Stimulated activated CD4-positive, alpha-beta T cell treated with anti-CD3 and anti-CD28 coated beads, Interleukin-12 subunit alpha, Interleukin-12 subunit beta, amount 100 ng/mL, for 24 hours (primary cell): ENCODE measurements around the gene ARHGAP45.

Experiments used
- DNase-seq, 2 experiments: peaks; one replicate each; pipeline ENCODE4 v3.0.0-alpha.2; 2020; ENCODE audit warnings: low read depth in 2 of 2

Gene ARHGAP45

GRCh38 chr19:1038978-1039645 is 27.9 kb upstream of the ARHGAP45 start:
- no peak for DNase-seq

DNA sequence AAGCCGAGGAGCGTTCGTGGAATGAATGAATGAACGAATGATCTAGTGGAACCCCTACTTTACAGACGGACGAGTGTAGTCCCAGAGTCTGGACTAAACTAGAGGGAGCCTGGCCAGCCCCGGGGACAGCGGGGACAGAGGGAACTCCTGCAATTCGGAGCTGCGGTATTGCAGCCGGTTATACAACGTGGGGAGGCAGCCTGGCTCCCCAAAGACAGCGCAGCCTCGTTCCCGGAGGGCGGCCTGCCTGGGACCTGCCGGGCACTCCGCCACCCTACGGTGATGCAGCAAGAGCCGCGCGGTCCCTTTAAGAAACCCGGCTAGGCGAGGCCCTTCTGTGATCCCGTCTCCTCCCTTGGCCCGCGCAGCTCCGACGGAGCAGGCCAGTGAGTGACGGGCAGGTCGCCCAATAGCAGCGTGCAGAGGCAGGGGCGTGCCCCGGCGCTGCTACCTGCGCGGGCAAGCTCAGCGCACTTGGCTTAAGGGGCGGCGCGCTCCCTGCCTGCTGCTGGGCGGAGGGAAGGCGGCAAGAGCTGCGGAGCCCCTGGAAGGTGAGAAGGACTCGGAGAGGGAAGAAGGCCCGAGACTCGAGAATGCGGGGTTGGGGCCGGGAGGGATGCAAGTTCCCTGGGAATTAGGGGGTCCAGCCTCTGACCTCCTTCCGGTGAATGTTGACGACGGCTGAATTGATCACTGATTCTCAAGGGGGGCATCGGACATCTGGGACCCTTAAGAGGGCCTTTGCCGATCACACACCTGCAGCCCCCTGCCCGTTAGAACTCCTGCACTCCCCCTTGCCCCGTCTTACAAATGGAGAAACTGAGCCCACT is 27.1 kb upstream of the ARHGAP45 start, which contains the start of gene ABCA7:
Gene ABCA7 (plus strand): TSS at position 462 of the 830 bp plus-strand sequence. CDS start 1,255 bp downstream, outside the sequence.
- peak; percentile 98 to 100 for DNase-seq

GRCh38 chr19:1040476-1041271 is 26.3 kb upstream of the ARHGAP45 start:
- peak; percentile 79 to 89 for DNase-seq

DNA sequence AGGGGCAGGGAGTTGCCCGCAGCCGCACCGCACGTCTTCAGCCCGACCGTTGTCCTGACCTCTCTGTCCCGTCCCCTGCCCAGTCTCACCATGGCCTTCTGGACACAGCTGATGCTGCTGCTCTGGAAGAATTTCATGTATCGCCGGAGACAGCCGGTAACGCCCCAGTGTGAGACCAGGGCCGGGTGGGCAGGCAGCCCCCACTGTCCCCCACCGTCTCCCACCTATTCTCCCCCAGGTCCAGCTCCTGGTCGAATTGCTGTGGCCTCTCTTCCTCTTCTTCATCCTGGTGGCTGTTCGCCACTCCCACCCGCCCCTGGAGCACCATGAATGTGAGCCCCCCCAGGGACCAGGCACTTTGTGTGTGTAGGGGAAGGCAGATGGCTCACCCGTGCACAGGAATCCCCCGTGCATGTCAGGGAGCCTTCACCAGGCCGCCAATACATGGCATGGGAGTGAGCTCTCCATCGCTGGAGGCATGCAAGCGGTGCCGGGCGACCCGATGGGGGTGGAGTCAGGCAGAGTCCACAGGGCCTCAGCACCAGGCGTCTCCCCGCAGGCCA is 25.6 kb upstream of the ARHGAP45 start:
- DNase-seq, result no peak

GRCh38 chr19:1041835-1042685 is 24.9 kb upstream of the ARHGAP45 start:
- DNase-seq, result no peak

GRCh38 chr19:1042689-1043511 is 24.1 kb upstream of the ARHGAP45 start:
- no peak for DNase-seq

DNA sequence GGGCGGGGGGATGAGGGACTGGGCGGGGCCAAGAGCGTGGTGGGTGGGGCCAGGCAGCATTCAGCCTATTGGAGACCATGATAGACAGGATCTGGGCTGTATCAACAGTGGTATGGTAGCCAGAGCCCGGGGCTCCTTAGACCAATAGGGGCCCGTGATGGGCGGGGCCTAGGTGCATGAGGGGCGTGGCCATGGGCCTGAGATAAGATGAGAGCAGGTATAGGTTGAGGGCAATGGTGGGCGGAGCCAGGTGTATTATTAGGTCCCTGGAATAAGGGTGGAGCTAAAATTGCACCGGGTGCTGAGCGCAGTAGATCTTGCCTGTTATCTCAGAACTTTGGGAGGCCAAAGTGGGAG is 21.7 kb upstream of the ARHGAP45 start:
- DNase-seq, result peak in 1 of 2 experiments; percentile 63

GRCh38 chr19:1046117-1046626 is 20.8 kb upstream of the ARHGAP45 start:
- DNase-seq, result no peak

- DNase-seq, result no peak
Observed at GRCh38 chr19:1046836-1047695, 19.9 kb upstream of the ARHGAP45 start.

GRCh38 chr19:1047696-1048147 is 19.2 kb upstream of the ARHGAP45 start:
- DNase-seq, result no peak

DNA sequence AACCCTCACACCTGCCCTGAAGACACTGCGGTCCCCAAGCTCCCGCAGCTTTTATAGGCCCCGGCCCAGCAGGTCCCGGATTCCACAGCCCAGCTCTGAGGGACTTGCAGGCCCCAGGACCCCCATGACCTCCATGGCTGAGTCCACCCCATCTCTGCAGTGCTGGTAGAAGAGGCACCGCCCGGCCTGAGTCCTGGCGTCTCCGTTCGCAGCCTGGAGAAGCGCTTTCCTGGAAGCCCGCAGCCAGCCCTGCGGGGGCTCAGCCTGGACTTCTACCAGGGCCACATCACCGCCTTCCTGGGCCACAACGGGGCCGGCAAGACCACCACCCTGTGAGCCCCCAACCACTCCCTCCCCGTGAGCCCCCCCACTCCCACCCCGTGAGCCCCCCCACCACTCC is 17.9 kb upstream of the ARHGAP45 start:
- no peak for DNase-seq

DNA sequence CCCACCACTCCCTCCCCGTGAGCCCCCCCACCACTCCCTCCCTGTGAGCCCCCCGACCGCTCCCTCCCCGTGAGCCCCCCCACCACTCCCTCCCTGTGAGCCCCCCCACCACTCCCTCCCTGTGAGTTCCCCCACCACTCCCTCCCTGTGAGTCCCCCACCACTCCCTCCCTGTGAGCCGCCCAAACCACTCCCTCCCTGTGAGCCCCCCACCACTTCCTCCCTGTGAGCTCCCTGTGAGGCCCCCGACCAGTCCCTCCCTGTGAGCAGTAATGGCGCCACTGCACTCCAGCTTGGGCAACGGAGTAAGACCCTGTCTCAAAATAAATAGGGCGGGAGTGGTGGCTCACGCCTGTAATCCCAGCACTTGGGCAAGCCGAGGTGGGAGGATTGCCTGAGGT is 17.2 kb upstream of the ARHGAP45 start:
- no peak for DNase-seq

DNA sequence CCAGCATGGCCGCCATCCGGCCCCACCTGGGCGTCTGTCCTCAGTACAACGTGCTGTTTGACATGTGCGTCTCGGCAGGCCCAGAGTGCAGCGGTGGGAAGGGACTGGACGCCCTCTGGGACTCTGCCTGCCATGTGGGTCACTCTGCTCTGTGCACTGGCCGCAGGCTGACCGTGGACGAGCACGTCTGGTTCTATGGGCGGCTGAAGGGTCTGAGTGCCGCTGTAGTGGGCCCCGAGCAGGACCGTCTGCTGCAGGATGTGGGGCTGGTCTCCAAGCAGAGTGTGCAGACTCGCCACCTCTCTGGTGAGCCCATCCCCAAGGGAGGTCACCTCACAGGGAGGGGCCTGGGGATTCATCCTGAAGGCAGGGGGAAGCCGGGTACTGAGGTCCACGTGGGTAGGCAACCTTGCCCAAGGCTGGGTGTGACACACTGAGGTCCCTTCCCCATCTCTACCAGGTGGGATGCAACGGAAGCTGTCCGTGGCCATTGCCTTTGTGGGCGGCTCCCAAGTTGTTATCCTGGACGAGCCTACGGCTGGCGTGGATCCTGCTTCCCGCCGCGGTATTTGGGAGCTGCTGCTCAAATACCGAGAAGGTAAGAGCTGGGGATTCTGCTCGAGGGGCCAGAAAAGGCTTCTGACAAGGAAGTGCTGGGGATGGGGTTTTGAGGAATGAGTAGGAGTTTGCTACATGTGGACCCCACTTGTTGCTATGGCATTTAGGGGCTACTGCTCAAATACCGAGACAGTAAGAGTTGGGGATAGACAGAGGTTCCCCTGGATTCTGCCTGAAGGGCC is 15.8 kb upstream of the ARHGAP45 start:
- DNase-seq, result no peak

- no peak for DNase-seq
Observed at GRCh38 chr19:1051791-1052190, 15.2 kb upstream of the ARHGAP45 start.

GRCh38 chr19:1052349-1052975 is 14.5 kb upstream of the ARHGAP45 start:
- DNase-seq, result no peak

DNA sequence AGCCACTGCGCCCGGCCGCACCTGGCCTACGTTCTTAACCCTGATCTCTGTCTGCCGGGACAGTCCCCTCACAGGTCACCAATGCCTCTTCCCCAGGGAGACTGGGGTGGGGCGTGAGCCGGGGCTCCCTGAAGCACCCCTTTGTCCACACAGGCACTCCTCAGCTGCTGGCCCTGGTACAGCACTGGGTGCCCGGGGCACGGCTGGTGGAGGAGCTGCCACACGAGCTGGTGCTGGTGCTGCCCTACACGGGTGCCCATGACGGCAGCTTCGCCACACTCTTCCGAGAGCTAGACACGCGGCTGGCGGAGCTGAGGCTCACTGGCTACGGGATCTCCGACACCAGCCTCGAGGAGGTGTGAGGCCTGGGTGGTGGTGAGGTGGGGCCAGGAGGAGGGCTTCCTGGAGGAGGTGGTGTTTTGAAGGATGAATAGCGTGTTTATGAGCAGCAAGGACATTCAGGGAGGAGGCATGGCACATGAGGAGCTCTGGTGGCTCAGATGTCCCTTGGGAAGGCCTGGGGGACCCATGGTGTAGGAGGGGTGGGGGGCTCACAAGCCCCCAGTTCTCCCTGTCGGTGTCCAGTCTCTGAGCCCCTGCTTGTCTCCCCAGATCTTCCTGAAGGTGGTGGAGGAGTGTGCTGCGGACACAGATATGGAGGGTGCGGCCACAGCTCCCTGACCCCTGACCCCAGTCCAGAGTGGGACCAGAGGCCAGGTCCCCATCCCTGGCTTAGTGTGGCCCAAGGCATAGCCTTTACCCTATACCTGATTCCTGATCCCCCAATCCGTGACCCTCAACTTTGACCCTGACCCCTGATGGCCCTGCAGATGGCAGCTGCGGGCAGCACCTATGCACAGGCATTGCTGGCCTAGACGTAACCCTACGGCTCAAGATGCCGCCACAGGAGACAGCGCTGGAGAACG is 13.5 kb upstream of the ARHGAP45 start:
- DNase-seq, result no peak
